HuH-7.5 (cell line): Measurements from ENCODE around the gene ATP4B.

Experiments
- DNase-seq: peaks from one replicate; pipeline ENCODE4 v3.0.0; 2011; ENCODE audit warnings: low spot score

Gene ATP4B

GRCh38 chr13:113656831-113657671, 947 bp downstream of the ATP4B start:
- no peak for DNase-seq

- DNase-seq, result no peak
Observed at GRCh38 chr13:113656003-113656588, 1.9 kb downstream of the ATP4B start.

- no peak for DNase-seq
Observed at GRCh38 chr13:113655346-113656002, 2.5 kb downstream of the ATP4B start.

- DNase-seq, result no peak
Observed at GRCh38 chr13:113654591-113655345, 3.2 kb downstream of the ATP4B start.

- no peak for DNase-seq
Observed at GRCh38 chr13:113654175-113654560, 3.8 kb downstream of the ATP4B start.

- DNase-seq, result no peak
Observed at GRCh38 chr13:113653264-113654174, 4.5 kb downstream of the ATP4B start.

- no peak for DNase-seq
Observed at GRCh38 chr13:113652404-113653263, 5.4 kb downstream of the ATP4B start.

GRCh38 chr13:113651511-113652403, 6.2 kb downstream of the ATP4B start:
- DNase-seq, result no peak

GRCh38 chr13:113650731-113651148, 7.3 kb downstream of the ATP4B start:
- DNase-seq, result no peak

- no peak for DNase-seq
Observed at GRCh38 chr13:113650275-113650674, 7.7 kb downstream of the ATP4B start.

- DNase-seq, result no peak
Observed at GRCh38 chr13:113649212-113649611, 8.8 kb downstream of the ATP4B start.

- no peak for DNase-seq
Observed at GRCh38 chr13:113648216-113648610, 9.8 kb downstream of the ATP4B start.

- no peak for DNase-seq
Observed at GRCh38 chr13:113647351-113648215, 10.4 kb downstream of the ATP4B start.

GRCh38 chr13:113646921-113647340, 11.1 kb downstream of the ATP4B start:
- DNase-seq, result no peak

GRCh38 chr13:113646376-113646775, 11.6 kb downstream of the ATP4B start:
- DNase-seq, result no peak

GRCh38 chr13:113645329-113645728, 12.7 kb downstream of the ATP4B start:
- no peak for DNase-seq

- no peak for DNase-seq
Observed at GRCh38 chr13:113644800-113645199, 13.2 kb downstream of the ATP4B start.

GRCh38 chr13:113643593-113643992, 14.4 kb downstream of the ATP4B start:
- DNase-seq, result no peak
